GM12872 (cell line): ENCODE results near the gene EIF1AD.

Experiments
- TF ChIP-seq, protein P1 (sequence below): IDR thresholded peaks from 3 replicates; pipeline ENCODE4 v1.5.1; 2011; ENCODE audit warnings: low read depth, mild to moderate bottlenecking, low read length, moderate library complexity; ENCODE audit not compliant: insufficient read depth

The EIF1AD gene

DNA sequence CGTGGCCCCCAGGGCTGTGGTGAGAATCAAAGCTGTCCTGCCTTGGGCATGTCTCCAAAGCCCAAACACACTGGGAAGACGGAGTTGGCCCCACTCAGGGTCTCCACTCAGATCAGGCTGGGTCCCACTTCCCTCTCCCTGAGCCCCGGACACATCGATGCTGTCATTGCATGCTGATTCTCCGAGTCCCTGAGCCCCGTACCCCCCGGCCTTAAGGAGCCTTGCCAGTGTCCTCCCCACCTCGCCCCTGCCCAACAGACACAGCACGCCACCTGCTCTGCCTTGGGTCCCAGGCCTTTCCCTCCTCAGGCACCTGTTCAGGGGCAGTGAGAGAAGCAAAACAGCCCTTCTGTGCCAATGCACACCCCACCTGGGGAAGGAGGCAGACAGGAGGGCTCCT is 14.6 kb downstream of the EIF1AD start:
- TF ChIP-seq, protein P1, sequence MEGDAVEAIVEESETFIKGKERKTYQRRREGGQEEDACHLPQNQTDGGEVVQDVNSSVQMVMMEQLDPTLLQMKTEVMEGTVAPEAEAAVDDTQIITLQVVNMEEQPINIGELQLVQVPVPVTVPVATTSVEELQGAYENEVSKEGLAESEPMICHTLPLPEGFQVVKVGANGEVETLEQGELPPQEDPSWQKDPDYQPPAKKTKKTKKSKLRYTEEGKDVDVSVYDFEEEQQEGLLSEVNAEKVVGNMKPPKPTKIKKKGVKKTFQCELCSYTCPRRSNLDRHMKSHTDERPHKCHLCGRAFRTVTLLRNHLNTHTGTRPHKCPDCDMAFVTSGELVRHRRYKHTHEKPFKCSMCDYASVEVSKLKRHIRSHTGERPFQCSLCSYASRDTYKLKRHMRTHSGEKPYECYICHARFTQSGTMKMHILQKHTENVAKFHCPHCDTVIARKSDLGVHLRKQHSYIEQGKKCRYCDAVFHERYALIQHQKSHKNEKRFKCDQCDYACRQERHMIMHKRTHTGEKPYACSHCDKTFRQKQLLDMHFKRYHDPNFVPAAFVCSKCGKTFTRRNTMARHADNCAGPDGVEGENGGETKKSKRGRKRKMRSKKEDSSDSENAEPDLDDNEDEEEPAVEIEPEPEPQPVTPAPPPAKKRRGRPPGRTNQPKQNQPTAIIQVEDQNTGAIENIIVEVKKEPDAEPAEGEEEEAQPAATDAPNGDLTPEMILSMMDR: no peak

DNA sequence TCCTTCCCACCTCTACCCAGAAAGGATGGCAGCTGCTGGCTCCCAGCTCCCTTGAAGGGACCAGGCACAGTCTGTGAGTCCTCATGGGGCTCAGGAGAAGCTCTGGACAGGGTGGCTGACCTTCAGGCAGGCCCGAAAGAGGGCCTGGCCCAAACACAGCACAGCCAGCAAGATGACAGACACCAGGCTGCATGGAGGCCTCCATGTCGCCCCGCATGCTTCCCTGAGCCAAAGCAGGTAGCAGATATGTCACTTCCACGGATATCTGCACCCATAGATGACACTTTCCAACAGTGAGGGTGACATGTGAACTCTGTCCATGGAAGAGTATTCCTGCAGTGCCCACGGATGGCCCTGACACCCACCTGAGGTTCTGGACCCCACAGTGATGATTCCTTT is 18.4 kb downstream of the EIF1AD start:
- TF ChIP-seq, protein P1: no peak

DNA sequence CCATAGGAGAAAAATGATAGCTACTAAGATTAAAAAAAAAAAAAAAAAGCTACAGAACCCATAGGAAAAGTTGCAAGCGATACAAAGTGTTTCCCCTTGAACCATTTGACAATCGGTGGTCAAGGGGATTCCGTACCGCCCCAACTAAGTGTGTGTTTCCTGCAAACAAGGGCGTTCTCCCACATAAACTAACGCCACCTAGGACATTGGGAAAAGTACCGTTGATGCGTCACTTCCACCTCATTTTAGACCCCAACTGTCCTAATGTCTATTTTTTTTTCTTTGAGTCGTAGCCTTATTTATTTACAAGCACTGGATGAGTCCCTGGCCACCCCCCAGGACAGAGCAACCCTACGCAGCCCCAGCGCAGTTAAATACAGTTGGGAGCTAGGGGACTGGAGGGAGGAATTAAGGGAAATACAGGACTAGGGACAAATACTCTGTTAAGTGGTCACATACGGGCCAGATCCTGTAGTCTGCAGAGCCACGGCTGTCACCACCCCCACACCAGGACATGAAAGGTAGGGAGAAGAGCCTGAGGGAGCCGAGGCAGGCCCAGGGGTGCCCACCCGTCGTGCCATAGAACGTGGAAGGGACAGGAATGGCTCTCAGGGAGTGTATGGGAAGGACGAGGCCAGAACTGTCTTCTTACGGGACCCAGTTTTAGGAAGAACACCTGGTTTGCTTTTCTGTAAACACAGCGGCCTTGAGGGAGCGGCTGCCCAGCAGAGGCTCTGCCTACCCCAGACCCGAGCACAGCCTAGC is 19.0 kb downstream of the EIF1AD start:
- TF ChIP-seq, protein P1: no peak

DNA sequence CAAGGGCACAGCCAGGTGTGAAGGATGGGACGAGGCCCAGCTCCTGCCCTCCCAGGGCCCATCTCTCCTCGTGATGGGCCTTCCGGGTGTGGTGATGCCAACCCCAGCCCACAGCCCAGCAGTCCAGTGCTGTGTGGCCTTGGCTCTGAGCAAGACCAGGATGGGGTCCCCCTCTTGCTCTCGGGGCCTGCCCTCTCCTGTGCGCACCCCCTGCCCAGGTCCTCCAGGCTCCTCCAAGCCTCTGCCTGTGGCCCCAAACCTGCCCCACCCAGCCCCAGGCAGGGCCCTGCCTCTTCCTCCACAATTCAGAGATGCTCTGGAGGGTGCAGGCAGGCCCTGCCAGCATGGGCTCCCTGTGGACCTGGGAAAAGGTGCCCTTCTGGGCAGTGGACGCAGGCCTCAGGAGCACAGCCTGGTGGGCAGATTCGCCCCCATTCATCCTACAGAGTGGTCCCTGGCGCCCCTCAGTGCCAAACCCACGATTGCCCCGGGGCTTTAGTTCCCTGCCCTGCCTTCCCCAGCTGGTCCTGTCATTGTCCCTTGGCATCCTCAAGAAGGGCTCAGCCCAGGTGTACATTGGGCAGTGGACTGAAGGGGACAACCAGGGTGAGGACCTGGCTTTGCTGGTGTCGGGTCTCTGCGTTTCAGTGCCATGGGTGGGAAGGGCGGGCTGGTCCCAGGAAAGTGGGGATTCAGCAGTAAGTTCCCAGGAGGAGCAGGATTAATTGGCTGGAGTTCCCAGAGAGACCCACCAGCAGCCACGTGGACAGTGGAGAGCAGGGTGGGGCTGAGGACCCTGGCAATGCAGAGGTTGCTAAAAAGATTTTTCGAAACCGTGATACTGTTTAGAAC is 19.8 kb downstream of the EIF1AD start:
- TF ChIP-seq, protein P1: no peak

DNA sequence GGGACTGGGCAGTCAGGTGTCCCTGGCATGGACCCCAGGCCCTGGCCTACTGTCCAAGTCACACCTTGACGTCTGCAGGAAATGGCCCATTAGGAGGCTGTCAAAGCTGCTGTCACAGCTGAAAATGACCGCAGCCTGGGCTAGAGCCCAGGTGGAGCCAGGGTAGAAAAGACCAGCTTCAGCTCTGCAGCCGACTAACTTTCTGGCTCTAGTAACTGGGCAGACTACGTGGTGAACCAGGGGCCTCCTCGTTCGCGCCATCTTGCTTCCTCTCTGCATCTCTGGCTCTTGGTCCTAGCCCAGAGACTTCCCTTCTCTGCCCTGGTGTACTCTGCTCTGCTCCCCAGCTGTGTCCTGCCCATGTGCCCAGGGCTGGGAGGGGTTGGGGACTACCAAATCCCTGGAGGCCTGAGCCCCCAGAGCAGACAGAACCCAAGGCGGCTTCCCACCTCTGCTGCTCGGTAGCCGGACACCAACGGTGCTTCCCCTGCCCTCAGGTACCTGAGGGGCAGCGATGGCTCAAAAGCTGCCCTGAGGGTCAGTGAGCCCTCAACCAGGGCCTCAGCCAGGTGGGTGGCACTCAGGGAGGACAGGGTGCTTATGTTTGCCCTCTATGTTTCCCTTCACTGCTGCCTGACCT is 20.7 kb downstream of the EIF1AD start:
- TF ChIP-seq, protein P1: no peak

DNA sequence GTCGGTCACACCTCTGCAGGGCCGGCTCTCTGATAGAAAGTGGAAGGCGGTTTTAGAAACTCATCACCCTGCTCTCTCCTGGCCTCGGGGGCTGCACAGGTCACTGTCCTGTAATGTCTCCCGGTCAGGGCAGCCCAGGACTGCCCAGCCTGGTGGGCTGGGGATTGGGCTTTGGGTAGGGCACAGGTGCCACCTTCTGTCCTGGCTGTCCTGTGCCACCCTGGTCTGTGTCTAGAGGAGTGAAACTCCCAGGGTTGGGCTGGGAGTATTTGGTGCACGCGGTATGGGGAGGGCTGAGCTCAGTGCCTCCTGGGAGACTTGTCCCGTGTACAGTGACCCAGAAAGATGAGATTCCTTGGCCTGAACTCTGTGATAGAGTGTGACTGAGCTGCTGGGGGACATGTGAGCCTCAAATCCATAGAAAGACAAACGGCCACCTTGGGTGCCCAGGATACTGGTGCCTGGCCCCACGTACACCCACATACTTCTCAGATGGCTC is 22.6 kb downstream of the EIF1AD start:
- TF ChIP-seq, protein P1: no peak
